ENCODE measurements around the gene CETP.

GRCh38 chr16:56995136-56995805, 33.5 kb downstream of the CETP start:
- no peak for TF ChIP-seq POLR2A (IDR thresholded peaks at IDR 0.05)
- TF ChIP-seq, protein P1, sequence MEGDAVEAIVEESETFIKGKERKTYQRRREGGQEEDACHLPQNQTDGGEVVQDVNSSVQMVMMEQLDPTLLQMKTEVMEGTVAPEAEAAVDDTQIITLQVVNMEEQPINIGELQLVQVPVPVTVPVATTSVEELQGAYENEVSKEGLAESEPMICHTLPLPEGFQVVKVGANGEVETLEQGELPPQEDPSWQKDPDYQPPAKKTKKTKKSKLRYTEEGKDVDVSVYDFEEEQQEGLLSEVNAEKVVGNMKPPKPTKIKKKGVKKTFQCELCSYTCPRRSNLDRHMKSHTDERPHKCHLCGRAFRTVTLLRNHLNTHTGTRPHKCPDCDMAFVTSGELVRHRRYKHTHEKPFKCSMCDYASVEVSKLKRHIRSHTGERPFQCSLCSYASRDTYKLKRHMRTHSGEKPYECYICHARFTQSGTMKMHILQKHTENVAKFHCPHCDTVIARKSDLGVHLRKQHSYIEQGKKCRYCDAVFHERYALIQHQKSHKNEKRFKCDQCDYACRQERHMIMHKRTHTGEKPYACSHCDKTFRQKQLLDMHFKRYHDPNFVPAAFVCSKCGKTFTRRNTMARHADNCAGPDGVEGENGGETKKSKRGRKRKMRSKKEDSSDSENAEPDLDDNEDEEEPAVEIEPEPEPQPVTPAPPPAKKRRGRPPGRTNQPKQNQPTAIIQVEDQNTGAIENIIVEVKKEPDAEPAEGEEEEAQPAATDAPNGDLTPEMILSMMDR (IDR thresholded peaks at IDR 0.05), result no peak

Measured in adrenal gland (tissue), 5 donors.